HG02763 (cell line): ENCODE measurements around the gene SP5.
"Not testable (repeated sequence)": the region's sequence is repeated elsewhere in the genome, so short reads cannot be mapped to it uniquely, and the experiment has no call there.

Experiments
- ATAC-seq: cut with Tn5 transposase; IDR thresholded peaks from one replicate; pipeline ENCODE4 v1.9.1; 2021; ENCODE audit warnings: mild to moderate bottlenecking, moderate library complexity; ENCODE audit not compliant: unreplicated experiment

The SP5 gene

DNA sequence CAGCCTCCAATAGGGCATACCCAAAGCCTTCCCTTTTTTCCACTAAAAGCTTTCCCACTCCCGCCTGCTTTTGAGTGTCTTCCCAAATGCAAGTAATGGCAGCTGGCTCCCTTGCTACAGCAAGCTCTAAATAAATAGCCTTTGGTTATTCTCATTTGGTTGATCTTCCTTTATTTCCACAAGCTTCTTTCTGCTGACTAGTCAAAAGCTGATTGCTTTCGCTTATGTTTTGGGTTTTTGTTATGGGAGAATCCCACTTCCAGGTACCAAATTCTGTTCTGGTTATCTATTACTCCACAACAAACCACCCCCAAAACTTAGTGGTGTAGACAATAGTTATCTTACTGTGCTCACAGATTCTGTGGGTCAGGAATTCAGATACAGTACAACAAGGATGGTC, 22.3 kb downstream of the SP5 start:
- no peak for ATAC-seq

DNA sequence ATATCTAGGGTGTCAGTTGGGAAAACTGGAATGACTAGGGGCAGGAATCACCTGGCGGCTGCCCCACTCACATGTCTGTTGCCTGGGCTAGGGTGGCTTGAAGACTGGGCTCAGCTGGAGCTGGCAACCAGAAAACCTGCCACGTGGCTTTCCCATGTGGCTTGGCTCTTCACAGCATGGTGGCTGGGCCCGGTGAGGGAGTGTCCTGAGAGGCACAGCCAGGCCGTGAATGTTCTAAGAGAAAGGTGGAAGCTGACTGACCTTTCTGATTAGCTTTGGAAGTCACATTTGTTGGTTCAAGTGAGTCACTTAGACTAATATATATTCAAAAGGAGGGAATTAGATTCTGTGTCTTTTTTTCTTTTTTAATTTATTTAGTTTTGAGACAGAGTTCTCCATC, 22.7 kb downstream of the SP5 start:
- no peak for ATAC-seq

DNA sequence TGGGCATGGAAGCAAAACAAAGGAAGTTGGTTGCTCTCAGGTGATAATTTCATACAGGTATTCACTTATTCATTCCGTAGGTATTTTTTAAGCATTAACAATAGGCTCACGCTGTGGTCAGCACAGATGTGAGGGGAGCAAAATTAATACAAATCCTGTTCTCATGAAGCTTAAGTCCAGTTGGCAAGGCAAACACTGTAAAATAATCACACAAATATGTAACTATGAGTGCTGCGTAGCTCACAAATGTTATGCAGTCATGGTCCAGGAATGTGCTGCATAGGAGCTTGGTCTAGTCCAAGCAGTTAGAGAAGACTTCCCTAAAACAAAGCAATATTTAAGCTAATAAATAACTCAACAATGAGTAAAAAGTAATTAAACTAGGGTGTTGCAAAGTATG, 23.9 kb downstream of the SP5 start:
- ATAC-seq, result no peak

DNA sequence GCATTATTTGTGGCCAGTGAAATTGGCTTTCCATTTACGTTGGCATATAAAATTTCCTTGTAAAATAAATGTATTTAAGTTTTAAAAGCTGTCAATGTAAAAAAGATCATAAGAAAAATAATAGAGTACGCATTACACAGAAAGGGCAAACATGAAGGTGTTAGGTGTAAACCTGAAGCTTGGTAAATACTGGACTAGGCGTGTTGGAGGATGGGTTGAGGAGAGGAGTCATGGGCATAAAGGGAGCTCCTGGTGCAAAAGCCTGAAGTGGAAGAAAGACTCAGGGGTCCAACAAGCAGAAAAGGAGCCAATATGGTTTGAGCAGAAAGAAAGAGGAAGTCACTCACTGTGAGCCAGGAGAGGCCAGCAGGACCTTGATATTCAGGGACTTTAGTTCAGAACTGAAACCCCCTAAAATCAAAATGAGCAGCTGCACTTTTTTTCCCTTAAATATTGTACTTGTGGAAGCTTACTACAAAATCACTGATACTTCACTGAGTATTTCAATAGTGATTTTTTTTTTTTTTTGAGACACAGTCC, 24.4 kb downstream of the SP5 start:
- no peak for ATAC-seq

DNA sequence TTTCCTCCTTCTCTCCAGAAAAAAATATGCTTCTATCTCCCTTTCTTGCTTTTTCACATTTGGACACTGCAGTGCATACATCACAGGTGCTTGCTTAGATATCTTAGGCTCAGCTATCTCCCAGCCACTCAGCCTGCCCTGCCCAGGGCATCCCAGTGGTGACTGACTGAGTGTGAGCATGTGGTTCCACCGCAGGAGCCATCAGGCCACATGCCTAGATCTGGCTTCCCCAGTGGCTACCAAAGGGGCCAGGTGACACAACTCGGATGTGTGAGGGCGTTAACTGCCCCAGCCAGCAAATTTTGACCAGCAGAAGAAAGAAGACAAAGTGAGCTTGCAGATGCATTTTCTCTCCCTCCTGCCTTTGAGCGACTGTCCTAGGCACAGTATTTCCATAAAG, 25.5 kb downstream of the SP5 start:
- ATAC-seq, result no peak

DNA sequence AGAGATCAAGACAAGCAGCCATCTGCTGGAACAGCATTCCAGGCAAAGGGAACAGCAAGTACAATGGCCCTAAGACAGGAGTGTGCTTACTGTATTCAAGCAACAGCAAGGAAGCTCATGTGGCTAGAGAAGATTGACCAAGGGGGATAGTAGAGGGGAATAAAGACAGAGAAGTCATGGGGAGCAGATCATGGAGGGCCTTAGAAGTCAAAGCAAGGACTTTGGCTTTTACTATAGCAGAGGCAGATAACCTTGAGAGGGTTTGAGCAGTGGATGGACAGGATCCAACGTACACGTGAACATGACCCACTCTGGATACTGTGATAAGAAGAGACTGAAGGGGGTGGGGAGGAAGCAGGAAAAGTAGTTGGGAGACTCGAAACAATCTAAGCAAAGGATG, 26.9 kb downstream of the SP5 start:
- no peak for ATAC-seq

DNA sequence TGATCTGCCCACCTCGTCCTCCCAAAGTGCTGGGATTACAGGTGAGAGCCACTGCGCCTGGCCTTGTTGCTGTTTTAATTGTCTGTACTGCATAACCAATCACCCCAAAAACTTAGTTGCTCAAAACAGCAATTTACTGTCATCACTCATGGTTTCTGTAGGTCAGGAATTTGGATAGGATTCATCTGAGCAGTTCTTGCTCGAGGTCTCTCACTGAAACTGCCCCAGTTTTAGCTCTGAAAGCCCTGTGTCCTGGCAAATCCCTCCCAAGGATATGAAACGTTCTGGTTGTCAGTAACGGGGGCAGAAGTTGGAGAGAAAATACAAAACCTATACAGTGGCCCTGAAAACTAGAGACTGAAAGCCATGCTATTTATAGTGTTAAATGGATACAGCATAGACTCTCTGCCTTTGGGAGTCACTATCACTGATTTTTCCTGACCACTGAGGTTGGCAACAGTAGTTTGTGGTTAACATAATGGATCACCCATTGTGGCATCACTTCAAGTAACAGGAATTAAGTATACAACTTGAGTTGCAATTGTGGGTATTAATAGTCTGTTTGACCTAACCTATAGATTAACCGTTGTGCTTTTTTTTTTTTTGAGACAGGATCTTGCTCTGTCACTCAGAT, 27.9 kb downstream of the SP5 start:
- ATAC-seq, result no peak

DNA sequence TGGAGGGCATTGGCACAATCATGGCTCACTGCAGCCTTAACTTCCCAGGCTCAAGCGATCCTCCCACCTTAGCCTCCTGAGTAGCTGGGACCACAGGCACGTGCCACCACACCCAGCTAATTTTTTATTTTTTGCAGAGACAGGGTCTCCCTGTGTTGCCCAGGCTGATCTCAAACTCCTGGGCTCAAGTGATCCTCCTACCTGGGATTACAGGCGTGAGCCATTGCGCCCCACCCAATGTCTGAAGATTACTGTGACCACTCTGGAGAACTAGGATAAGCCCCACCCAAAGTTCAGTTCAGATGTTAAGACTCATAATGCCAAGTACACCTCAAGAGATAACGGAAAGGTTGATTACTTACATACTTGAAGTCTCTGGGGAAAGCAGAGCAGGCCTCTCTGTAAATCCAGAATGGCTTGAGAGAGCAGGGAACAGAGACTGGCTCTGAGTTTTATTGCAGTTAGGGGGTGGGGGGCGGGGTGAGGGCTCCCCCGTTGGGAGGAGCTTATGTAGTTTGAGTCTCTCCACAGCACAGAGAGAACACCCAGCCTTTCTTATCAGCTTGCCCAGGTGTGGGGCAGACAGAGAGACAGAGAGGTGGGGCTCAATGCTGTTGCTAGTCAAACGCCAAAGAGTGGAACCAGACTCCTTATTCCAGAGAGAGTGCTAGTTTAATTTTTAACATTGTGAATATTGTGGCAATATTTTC, 28.5 kb downstream of the SP5 start:
- ATAC-seq, result no peak

DNA sequence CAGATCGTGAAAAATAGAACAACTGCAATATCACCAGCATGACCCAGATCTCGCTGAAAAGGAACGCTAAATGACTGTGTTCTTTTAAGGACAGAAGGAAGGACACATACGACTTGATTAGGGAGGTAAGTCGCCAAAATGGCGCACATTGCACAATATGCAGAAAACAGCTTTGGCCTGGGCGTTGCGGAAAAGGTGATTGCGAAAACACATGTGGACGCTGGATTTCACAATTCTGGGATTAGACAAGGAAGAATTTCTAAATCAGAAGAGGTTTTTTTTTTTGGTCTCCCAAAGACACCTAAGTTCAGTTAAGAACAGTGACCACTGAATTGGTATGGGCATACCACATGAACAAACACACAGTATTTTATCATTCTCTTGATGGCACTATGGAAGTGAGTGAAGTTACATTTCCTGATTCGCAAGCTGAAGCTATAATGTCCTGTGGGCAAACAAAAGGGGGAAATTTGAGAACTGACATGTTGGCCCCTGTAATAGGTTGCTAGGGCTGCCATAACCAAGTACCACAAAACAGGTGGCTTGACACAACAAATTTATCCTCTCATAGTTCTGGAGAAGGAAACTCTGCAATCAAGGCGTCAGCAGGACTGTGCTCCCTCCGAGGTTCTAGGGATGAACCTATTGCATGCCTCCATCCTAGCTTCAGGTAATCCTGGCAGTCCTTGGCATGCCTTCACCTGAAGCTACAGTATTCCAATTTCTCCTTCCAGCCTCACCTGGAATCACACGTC, 29.3 kb downstream of the SP5 start:
- no peak for ATAC-seq

DNA sequence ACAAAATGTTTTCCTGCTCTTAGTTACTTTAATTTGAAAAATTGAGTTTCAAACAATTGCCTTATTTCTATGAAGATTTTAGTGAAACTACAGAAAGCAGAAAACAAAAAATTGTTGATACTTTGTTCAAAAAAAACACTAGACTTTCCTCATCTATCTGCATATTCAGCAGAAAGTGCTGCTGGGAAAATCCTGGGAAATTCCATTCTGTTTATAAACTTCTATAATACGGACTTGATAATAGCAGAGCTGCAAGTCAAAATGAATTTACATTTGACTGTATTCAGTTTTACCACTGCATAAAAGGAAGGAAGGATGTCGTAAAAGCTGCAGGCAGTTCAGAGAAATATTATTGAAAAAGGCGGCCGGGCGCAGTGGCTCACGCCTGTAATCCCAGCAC, 30.2 kb downstream of the SP5 start:
- no peak for ATAC-seq

DNA sequence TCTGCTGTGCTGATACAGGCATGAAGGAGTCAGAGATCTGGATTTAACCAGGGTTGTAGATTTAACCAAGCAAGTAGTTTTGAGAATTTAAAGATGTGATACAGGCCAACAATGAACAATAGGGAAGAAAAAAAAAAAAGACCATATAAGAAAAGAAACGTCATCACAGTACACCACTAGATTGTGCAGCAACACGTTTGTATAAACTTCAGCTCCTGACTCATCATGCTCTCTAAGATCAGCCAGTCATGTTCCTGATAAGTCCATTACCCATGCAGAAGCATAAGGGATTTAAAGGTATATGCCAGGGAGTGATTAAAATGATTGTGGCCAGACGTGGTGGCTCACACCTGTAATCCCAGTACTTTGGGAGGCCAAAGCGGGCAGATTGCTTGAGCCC, 32.8 kb downstream of the SP5 start:
- ATAC-seq, result no peak

DNA sequence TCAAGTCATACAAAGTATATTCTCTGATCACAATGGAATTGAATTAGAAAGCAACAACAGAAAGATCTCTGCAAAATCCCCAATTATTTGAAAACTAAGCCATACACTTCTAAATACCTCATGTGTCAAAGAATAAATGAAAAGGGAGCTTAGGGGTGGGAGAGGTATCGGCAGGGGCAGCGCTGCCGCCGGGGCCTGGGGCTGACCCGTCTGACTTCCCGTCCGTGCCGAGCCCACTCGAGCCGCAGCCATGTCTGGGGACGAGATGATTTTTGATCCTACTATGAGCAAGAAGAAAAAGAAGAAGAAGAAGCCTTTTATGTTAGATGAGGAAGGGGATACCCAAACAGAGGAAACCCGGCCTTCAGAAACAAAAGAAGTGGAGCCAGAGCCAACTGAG, 36.4 kb downstream of the SP5 start:
- not testable (repeated sequence) for ATAC-seq

DNA sequence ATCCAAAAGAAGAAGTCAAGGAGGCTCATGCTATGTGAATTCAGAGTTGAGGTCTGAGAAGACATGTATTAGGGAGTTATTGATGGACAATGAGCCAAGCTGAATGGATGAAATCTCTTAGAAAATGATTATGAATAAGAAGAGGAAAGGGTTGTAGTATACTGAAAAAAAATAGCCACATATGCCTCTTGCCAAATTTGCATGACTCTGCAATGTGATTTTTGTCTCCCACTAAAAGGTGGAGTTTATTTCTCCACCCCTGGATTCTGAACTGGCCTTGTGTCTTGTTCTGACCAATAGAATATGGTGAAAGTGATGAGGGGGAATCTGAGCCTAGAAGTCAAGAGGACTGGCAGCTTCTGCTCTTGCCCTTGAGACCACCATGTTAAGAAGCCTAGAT, 46.4 kb downstream of the SP5 start:
- no peak for ATAC-seq

DNA sequence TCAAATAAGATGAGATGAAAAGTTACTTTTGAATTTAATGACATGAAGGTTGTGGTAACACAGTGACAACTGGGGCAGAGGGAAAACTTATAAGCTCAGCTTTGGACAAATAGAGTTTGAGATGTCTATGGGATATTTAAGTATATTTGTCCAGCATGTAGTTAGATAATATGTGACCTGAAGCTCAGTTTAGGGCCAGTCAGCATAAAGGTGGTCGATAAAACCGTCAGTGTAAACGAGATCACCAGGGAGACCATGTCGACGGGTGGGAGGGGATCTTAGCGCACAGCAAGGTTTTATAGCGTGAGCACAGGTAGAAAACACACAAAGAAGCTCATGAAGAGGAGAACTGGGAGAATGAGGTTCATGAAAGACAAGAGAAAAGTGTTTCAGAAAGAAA, 47.6 kb downstream of the SP5 start:
- ATAC-seq, result no peak

DNA sequence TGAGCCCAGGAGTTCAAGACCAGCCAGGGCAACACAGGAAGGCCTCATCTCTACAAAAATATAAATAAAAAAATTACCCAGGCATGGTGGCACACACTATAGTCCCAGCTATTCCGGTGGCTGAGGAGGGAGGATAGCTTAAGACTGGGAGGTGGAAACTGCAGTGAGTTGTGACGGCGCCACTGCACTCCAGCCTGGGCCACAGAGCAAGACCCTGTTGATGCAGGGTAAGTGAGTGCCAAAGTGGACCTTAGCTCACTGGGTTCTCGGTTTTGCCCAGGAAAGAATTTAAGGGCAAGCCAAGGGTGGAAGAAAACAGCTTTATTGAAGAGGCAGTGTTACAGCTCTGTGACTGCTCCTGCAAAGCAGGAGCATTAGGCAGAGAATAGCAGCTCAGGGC, 48.1 kb downstream of the SP5 start:
- ATAC-seq, result no peak

DNA sequence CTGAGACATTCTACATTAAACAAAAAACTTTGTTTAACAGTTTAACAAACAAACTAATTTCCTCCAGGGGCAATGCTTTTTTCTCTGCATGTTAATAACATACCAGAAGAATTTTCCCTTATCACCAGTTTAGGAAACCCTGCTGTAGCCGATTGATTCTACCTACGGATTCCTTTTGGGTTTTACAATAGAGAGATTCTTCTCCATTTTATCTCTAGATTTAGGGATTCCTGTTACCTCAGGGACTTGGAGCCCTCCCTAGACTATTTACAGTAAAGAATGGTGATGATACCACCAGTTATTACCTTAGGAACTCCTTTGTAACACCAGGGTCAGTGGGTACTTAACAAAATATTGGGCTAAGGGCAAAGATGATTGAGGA, 49.7 kb downstream of the SP5 start:
- no peak for ATAC-seq

DNA sequence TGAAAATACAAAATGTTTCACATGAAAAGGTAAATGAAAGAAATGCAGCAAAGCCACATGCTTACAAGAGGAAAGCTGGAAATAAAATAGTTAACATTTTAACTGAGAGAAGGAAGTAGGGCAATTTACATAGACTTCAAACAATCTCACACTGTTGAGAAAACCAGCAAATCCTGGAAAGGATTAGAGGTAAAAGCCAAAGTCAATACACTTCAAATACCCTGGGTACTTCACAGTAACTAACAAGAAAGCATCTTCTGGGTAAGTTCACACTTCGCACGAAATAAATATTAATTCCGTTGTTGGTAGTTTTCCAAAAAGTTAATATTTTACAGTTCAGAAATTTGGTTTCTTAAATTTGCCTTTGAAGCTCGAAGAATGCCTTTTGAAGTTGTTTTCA, 51.6 kb downstream of the SP5 start:
- ATAC-seq, result no peak
